VCaP (cell line): ENCODE measurements around the gene TMEM14A.
"Not testable (repeated sequence)": the region's sequence is repeated elsewhere in the genome, so short reads cannot be mapped to it uniquely, and the experiment has no call there.

Source experiments
- H3K27ac ChIP-seq: fragments of 450-650 bp; 2 replicates; pipeline ENCODE4 v1.5.1; 2017
- CTCF ChIP-seq: fragments of 450-650 bp; conservative IDR thresholded peaks from 2 replicates; pipeline ENCODE4 v1.5.1; 2017; ENCODE audit warnings: mild to moderate bottlenecking, moderate library complexity

Gene TMEM14A

GRCh38 chr6:52645976-52646375, 24.9 kb upstream of the TMEM14A start:
- no peak overlapping the region for H3K27ac ChIP-seq

GRCh38 chr6:52647199-52647598, 23.7 kb upstream of the TMEM14A start:
- TF ChIP-seq CTCF = no peak
- no peak overlapping the region for H3K27ac ChIP-seq

More at GRCh38 chr6:52645976-52646375, 24.9 kb upstream of the TMEM14A start:
- TF ChIP-seq CTCF = no peak

GRCh38 chr6:52649536-52650160, 21.3 kb upstream of the TMEM14A start:
- TF ChIP-seq CTCF = no peak
- no peak overlapping the region for H3K27ac ChIP-seq

GRCh38 chr6:52650941-52651340, 20.0 kb upstream of the TMEM14A start:
- no peak for TF ChIP-seq CTCF
- no peak overlapping the region for H3K27ac ChIP-seq

- TF ChIP-seq CTCF = no peak
Observed at GRCh38 chr6:52653151-52653550, 17.8 kb upstream of the TMEM14A start.

GRCh38 chr6:52654007-52654406, 16.9 kb upstream of the TMEM14A start:
- TF ChIP-seq CTCF = no peak
- H3K27ac ChIP-seq = no peak overlapping the region

More at GRCh38 chr6:52653151-52653550, 17.8 kb upstream of the TMEM14A start:
- no peak overlapping the region for H3K27ac ChIP-seq

- TF ChIP-seq CTCF = no peak
- H3K27ac ChIP-seq = no peak overlapping the region
Observed at GRCh38 chr6:52654592-52654991, 16.3 kb upstream of the TMEM14A start.

- H3K27ac ChIP-seq = not testable (repeated sequence)
Observed at GRCh38 chr6:52655941-52656340, 15.0 kb upstream of the TMEM14A start.
